ENCODE data around the gene RAB6A. TPM values are rescaled to one million over a fixed set of nuclear protein-coding genes. Genes with fewer than 3 reads are reported as not detected.
"Not testable (repeated sequence)": the region's sequence is repeated elsewhere in the genome, so short reads cannot be mapped to it uniquely, and the experiment has no call there.

Gene RAB6A
- polyA plus RNA-seq, 1 experiment, result 153 TPM

DNA sequence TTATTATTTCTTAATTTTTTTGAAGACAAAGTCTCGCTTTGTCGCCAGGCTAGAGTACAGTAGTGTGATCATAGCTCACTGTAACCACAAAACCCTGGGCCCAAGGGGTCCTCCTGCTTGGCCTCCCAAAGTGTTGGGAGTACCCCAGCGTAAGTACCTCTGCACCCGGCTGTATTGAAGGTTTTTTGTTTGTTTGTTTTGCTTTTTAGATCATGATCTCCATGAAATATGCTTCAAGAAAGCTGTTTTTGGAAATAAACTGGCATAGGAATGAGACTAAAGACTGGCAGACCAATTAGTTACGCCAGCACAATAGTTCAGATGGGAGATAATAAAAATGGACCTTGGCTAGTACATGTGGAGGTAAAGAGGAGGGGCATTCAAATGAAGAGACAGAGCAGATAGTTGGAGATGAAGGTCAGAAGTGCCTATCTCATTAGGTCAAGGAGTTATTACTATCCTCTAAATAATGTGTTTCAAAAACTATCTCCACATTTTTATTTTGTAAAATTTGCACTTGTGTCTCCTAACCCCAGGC is 22.7 kb upstream of the RAB6A start:
- ChIA-PET CTCF (no interaction called here), POLR2A (no interaction called here)
- Histone ChIP-seq H3K9me3 (ENCODE audit: control insufficient read depth, insufficient read depth, low read length) (no peaks in the 10 kb centered on the region), H3K27me3 (ENCODE audit: control insufficient read depth, insufficient read depth, low read length) (no peaks in the 10 kb centered on the region), H3K27ac (ENCODE audit: low read depth, low read length) (no peak overlapping the region), H3K4me3 (ENCODE audit: low read depth, low read length) (no peak overlapping the region)
- TF ChIP-seq, protein P1, sequence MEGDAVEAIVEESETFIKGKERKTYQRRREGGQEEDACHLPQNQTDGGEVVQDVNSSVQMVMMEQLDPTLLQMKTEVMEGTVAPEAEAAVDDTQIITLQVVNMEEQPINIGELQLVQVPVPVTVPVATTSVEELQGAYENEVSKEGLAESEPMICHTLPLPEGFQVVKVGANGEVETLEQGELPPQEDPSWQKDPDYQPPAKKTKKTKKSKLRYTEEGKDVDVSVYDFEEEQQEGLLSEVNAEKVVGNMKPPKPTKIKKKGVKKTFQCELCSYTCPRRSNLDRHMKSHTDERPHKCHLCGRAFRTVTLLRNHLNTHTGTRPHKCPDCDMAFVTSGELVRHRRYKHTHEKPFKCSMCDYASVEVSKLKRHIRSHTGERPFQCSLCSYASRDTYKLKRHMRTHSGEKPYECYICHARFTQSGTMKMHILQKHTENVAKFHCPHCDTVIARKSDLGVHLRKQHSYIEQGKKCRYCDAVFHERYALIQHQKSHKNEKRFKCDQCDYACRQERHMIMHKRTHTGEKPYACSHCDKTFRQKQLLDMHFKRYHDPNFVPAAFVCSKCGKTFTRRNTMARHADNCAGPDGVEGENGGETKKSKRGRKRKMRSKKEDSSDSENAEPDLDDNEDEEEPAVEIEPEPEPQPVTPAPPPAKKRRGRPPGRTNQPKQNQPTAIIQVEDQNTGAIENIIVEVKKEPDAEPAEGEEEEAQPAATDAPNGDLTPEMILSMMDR (IDR thresholded peaks at IDR 0.05; ENCODE audit: low read depth, low read length), result no peak
- no peak for DNase-seq (ENCODE audit: low read depth, low spot score)

DNA sequence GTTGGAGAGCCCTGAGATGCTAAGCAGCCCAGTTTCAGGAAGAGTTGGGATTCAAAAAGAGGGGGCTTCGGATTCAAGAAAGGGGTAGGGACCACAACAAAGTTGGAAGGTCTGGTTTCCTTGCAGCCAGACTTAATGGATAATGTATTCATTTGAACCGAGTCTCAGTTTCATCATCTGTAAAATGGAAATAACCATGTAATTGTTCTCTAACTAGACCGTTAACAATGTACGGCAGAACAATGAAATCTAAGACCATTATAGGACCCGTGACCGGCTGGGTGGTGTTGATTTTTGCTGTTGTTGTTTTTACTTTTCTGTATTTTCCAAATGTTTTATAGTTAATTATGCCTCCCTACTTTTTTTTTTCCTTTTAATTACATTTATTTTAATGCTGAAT is 20.4 kb upstream of the RAB6A start:
- no peak overlapping the region for H3K27ac ChIP-seq (ENCODE audit: low read depth, low read length)
- TF ChIP-seq, protein P1 (IDR thresholded peaks at IDR 0.05; ENCODE audit: low read depth, low read length), result no peak
- DNase-seq (ENCODE audit: low read depth, low spot score), result no peak
- CTCF ChIA-PET, result no interaction called here
- no peaks in the 10 kb centered on the region for H3K27me3 ChIP-seq (ENCODE audit: control insufficient read depth, insufficient read depth, low read length)
- H3K4me3 ChIP-seq (ENCODE audit: low read depth, low read length), result no peak overlapping the region
- POLR2A ChIA-PET, result no interaction called here
- H3K9me3 ChIP-seq (ENCODE audit: control insufficient read depth, insufficient read depth, low read length), result no peaks in the 10 kb centered on the region

DNA sequence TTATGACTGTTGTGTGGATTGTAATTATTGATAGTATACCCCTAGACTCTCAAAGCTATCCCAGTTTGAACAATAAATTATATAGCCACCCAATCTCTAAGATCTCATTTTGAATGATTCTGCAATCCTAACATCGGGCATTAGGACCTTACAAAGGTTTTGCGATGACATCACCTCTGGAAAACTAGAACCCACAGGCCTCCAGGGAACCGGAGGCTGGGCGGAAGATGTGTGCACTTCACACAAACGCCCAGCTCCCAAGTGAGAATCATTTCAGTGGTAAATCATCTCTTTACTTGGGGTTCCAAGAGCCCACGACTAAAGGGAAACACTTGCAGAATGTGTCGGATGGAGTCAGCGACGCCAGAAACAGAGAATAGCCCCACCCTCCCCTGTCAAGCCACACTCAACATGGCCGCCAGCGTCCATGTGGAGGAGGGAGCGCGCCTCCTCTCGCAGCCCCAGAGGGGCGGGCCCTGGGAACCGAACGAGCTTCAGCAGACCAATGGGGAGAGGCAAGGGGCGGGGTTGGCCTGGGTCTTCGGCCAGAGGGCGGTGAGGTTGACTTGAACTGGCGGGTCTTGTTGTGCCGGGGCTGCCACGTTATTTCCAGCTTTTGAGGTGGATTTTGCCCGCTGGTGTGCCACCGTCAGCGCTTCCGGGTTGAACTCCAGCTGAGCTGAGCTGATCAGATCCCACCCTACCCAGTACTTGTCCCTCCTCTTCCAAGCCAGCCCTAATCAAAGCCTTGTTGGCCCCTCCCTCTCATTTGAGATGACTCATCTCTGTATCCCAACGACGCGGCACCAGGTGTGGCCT is 18.4 kb upstream of the RAB6A start:
- ChIA-PET POLR2A (interaction anchor here (0.7 to 2.7 kb wide), 6 partner anchors 9 to 152 kb away, joined by 3 to 55 read pairs (median 4); partner anchors contain the start of genes MRPL48 and RAB6A), CTCF (interaction anchor here (1.2 to 1.8 kb wide), 3 partner anchors 11 to 152 kb away, joined by 3 to 4 read pairs (median 3); no protein-coding TSS in a partner anchor)
- H3K27me3 ChIP-seq (ENCODE audit: control insufficient read depth, insufficient read depth, low read length), result no peaks in the 10 kb centered on the region
- H3K9me3 ChIP-seq (ENCODE audit: control insufficient read depth, insufficient read depth, low read length), result peaks cover 7% of the 10 kb centered on the region; the same call in 1 of the 2 replicates
- peak overlapping the region; percentile 69 for H3K4me3 ChIP-seq (ENCODE audit: low read depth, low read length)
- DNase-seq (ENCODE audit: low read depth, low spot score), result peak; percentile 94
- peak overlapping the region; percentile 98 for H3K27ac ChIP-seq (ENCODE audit: low read depth, low read length)
- TF ChIP-seq, protein P1 (IDR thresholded peaks at IDR 0.05; ENCODE audit: low read depth, low read length), result no peak

GRCh38 chr11:73770811-73771210 is 9.9 kb upstream of the RAB6A start:
- DNase-seq (ENCODE audit: low read depth, low spot score); POLR2A ChIA-PET; H3K27ac ChIP-seq (ENCODE audit: low read depth, low read length); CTCF ChIA-PET; H3K27me3 ChIP-seq (ENCODE audit: control insufficient read depth, insufficient read depth, low read length); H3K4me3 ChIP-seq (ENCODE audit: low read depth, low read length); H3K9me3 ChIP-seq (ENCODE audit: control insufficient read depth, insufficient read depth, low read length): not testable (repeated sequence)

- H3K27ac ChIP-seq (ENCODE audit: low read depth, low read length), result no peak overlapping the region
- peaks cover 8% of the 10 kb centered on the region for H3K27me3 ChIP-seq (ENCODE audit: control insufficient read depth, insufficient read depth, low read length)
- TF ChIP-seq, protein P1 (IDR thresholded peaks at IDR 0.05; ENCODE audit: low read depth, low read length), result no peak
- ChIA-PET POLR2A (interaction anchor here (1.1 kb wide), 1 partner anchor 13 kb away, joined by 3 read pairs; no protein-coding TSS in a partner anchor), CTCF (interaction anchor here (0.7 kb wide), 2 partner anchors 9 to 382 kb away, joined by 3 read pairs; no protein-coding TSS in a partner anchor)
- H3K9me3 ChIP-seq (ENCODE audit: control insufficient read depth, insufficient read depth, low read length), result no peaks in the 10 kb centered on the region
- DNase-seq (ENCODE audit: low read depth, low spot score), result no peak
- H3K4me3 ChIP-seq (ENCODE audit: low read depth, low read length), result no peak overlapping the region
Measured at GRCh38 chr11:73766763-73767162, 5.9 kb upstream of the RAB6A start.

All from AG04450 (cell line).